Measurements from ENCODE around the gene FAM78B.

DNA sequence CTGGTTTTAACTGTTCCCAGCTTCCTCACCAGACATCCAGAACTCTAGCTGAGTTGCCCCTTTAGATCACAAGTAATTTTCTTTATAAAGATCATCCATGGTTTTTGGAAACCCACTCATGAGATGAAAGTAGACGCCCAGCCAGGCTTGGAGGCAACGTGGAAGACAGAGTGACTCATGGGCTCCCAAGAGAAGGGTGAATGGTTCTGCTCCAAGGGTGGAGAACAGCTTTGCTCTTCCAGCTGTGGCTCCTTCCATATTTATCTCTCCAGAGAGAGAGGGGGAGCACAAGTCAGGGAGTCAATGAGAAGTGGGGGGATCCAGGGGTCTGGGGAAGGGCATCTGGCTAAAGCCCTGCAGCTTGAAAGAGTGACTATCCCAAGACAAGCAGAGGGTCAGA is 13.8 kb downstream of the FAM78B start:
- TF ChIP-seq POLR2A (IDR thresholded peaks at IDR 0.05; ENCODE audit: low read length) (no peak), GATA1 (IDR thresholded peaks at IDR 0.05; ENCODE audit: low read depth, low read length) (no peak)
